K562 (cell line): ENCODE results near the gene RSU1. TPM values are rescaled to one million over a fixed set of nuclear protein-coding genes. Genes with fewer than 3 reads are reported as not detected.

Experiments
- ADNP ChIP-seq: fragments of 200-800 bp; sonication (Bioruptor generic); IDR thresholded peaks from 2 replicates; pipeline ENCODE4 v1.6.1; 2016; ENCODE audit warnings: missing genetic modification characterization, missing compliant biosample characterization
- ATF1 ChIP-seq, 2 experiments: fragments of 450-650 bp in 1 of 2; IDR thresholded peaks; 2 replicates each; pipeline ENCODE4 v1.6.1; 2016; ENCODE audit warnings: missing compliant biosample characterization in 1 of 2, missing genetic modification characterization in 1 of 2
- CTCF ChIP-seq, 3 experiments: IDR thresholded peaks in 2 of 3; conservative IDR thresholded peaks in 1 of 3; 2 replicates each; pipeline ENCODE4 v1.5.1; 2011 to 2012; ENCODE audit warnings: low read length in 3 of 3, mild to moderate bottlenecking in 3 of 3, control low read depth in 2 of 3, improper control_type of control experiment in 1 of 3, inconsistent platforms in 1 of 3, low read depth in 1 of 3, mixed read lengths in 1 of 3, moderate library complexity in 1 of 3; ENCODE audit not compliant: insufficient read depth in 2 of 3
- FOXA3 ChIP-seq, 2 experiments: fragments of 450-650 bp in 1 of 2; sonication (generic) in 1 of 2; formaldehyde crosslinking; IDR thresholded peaks in 1 of 2; conservative IDR thresholded peaks in 1 of 2; 2 replicates each; pipeline versions ENCODE4 v1.4.0 to v1.8.0; 2020 to 2022; ENCODE audit warnings: mild to moderate bottlenecking in 2 of 2, missing genetic modification reagents in 1 of 2
- NONO ChIP-seq, 2 experiments: fragments of 200-400 bp in 1 of 2; fragments of 450-650 bp in 1 of 2; formaldehyde crosslinking in 1 of 2; IDR thresholded peaks; 2 replicates each; pipeline ENCODE4 v1.6.1; 2017; ENCODE audit warnings: low read depth in 2 of 2, mild to moderate bottlenecking in 2 of 2, moderate library complexity in 2 of 2, low read length in 1 of 2
- RBM34 ChIP-seq: fragments of 200-400 bp; formaldehyde crosslinking; IDR thresholded peaks from 2 replicates; pipeline ENCODE4 v1.6.1; 2018; ENCODE audit warnings: low read length, borderline replicate concordance; ENCODE audit not compliant: insufficient read depth
- REST ChIP-seq, 2 experiments: fragments of 450-650 bp; formaldehyde crosslinking in 1 of 2; IDR thresholded peaks; 2 replicates each; pipeline versions ENCODE4 v1.4.0 to v1.6.1; 2014 to 2020; ENCODE audit warnings: mild to moderate bottlenecking in 2 of 2, borderline replicate concordance in 1 of 2, low read depth in 1 of 2
- THRA ChIP-seq: fragments of 450-650 bp; IDR thresholded peaks from 2 replicates; pipeline ENCODE4 v1.6.1; 2017; ENCODE audit warnings: mild to moderate bottlenecking, moderate library complexity
- THRAP3 ChIP-seq: fragments of 450-650 bp; IDR thresholded peaks from 2 replicates; pipeline ENCODE4 v1.6.1; 2016; ENCODE audit warnings: mild to moderate bottlenecking, inconsistent platforms, borderline replicate concordance
- TRIM25 ChIP-seq: fragments of 450-650 bp; IDR thresholded peaks from 2 replicates; pipeline ENCODE4 v1.7.0; 2016; ENCODE audit warnings: borderline replicate concordance
- ZNF277 ChIP-seq: fragments of 250-450 bp; sonication (Bioruptor Pico); IDR thresholded peaks from 2 replicates; pipeline ENCODE4 v1.8.0; 2022; ENCODE audit warnings: inconsistent platforms, mild to moderate bottlenecking, moderate library complexity, borderline replicate concordance
- polyA plus RNA-seq, 8 experiments: library from polyadenylated mRNA; depleted of rRNA in 4 of 8; stranded (reverse) in 5 of 8; unstranded in 3 of 8; fragments of >200 nt; fragmentation: Nextera tagmentation in 2 of 8; fragmentation: Illumina TruSeq in 1 of 8; extraction: Ambion mirVana in 2 of 8; extraction: Trizol in 1 of 8; gene quantifications; 2 replicates each; pipeline versions ENCODE4 v1.2.1 to v1.2.3, GENCODE V29; 2011 to 2014; ENCODE audit warnings: inconsistent platforms in 1 of 8, missing spikeins in 1 of 8
- total RNA-seq, 7 experiments: library from RNA; depleted of rRNA in 6 of 7; stranded (reverse); fragments of >200 nt in 6 of 7; fragmentation: Illumina TruSeq in 2 of 7; extraction: Trizol in 2 of 7; gene quantifications; 2 replicates each; pipeline versions ENCODE4 v1.2.1 to v1.2.3, GENCODE V29; 2011 to 2021; ENCODE audit warnings: low replicate concordance in 1 of 7

Gene RSU1
- total and polyA plus RNA-seq, 9 of the 15 experiments (the other 6 are each of a cell fraction or from before 2014, with no cell fraction given) = 18.8 to 67.3 (median 31.5) TPM

GRCh38 chr10:16828114-16828568 lies 10.9 kb upstream of the RSU1 start (continued):
- TF ChIP-seq NONO (IDR thresholded peaks at IDR 0.05; ENCODE audit: low read depth in 2 of 2, low read length in 1 of 2) (no peak), CTCF (IDR thresholded peaks at IDR 0.05 in 2 of 3, conservative IDR thresholded peaks at IDR 0.05 in 1 of 3; ENCODE audit: insufficient read depth in 2 of 3, low read depth in 1 of 3, low read length in 3 of 3) (peak; percentile 60 to 77 (median 60)), TRIM25 (no peak), RBM34 (no peak), ATF1 (CRISPR knock-in tag; IDR thresholded peaks at IDR 0.05) (no peak), ATF1 (tag; IDR thresholded peaks at IDR 0.05) (peak; percentile 33; the same call in 1 of the 2 replicates), THRA (no peak), FOXA3 (CRISPR knock-in tag; conservative IDR thresholded peaks at IDR 0.05 in 1 of 2, IDR thresholded peaks at IDR 0.05 in 1 of 2) (no peak), ZNF277 (CRISPR knock-in tag) (no peak), ADNP (peak; percentile 47; the same call in 1 of the 2 replicates), THRAP3 (no peak), REST (IDR thresholded peaks at IDR 0.05; ENCODE audit: borderline replicate concordance) (peak; percentile 56; the same call in 1 of the 2 replicates), REST (CRISPR knock-in tag; IDR thresholded peaks at IDR 0.05; ENCODE audit: low read depth) (no peak)
